HL-60/S4 (cell line): ENCODE results near the gene NDUFA3.

ENCODE experiments used
- in situ Hi-C: fragments of 300-500 bp; cut with MboI; formaldehyde crosslinking; loops from 2 replicates; pipeline ENCODE4 v1.14.3; 2022; ENCODE audit warnings: low sequenced_read_pairs

NDUFA3 gene

DNA sequence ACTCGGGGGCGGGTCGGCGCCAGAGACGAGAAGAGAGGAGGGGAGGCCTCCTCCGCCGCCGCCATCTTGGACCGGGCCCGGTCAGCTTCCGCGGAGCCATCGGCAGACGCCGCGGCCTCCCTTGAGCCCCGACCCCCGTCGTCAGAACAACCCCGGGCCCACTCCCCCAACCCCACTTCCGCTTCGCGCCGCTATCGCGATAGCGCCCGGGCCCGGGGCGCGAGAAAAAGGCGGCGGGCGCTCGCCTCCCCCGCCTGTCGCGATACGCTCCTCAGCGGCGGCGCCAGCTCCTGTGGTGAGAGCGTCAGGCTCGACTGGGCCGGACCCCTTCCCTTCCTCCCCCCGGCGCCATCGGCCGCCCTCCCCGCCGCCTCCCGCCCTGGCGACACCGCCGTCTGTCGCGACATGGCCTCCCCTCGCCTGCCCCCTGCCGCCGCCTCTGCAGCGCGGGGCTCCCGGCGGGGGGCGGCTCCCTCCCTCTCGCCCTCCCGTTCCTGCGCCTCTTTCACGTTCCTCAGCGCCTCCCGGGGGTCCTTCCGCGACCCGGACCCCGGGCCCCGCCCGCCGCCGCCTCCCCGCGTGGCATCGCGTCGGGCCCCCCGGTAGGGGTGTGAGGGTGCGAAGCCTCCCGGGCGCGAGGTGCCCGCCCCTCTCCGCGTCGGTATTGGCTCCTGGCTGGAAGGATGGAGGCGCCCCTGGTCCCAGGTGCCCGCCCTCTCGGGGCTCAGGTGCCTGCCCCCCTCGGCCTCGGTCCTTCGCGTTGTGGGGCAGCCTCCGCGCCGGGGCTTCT lies 35.2 kb downstream of the NDUFA3 start, which contains the start of gene CNOT3:
TSS of gene CNOT3 (plus strand) at position 64 of the 790 bp plus-strand sequence. CDS start 5,217 bp downstream, outside the sequence.
- in situ Hi-C loops, result no loop called here

DNA sequence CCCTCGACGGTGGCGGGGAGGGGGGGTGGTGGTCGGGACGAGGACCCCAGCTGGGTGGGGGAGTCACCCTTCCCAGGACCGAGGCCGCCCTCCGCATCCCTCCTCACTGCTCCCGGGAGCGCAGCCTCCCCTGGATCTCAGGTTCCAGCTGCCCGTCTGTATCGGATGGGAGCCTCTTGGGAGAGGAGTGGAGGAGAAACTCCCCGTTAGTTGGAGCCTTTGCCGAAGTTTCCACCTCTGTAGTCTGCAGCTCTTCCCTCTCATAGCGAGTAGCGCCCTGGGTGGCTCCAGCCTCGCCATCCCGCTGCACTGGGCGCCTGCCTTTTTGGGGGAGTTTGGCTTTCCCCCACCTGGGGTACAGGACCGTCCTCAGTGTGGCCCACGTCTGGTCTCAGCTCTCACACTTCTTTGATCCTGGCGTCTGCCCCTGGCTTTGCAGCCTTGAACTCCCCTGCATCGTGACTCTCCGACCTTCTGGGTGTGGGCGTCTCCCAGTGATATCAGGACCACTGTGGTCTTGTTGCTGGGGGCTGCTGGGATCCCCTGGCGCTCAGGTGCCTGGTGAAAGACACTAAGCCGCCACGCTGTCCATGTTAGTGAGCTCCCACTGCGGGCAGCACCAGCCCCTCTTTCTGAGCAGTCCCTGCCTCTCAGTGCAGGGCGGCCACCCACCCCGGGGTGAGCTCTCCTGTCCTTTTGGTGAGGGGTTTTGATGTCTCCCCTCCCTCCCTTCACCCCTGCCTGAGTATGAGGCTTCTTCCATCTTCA lies 36.0 kb downstream of the NDUFA3 start:
- in situ Hi-C loops, result no loop called here

- in situ Hi-C loops, result no loop called here
These were observed 38.7 kb downstream of the NDUFA3 start for GRCh38 chr19:54141356-54141755.

GRCh38 chr19:54142166-54142780 lies 39.6 kb downstream of the NDUFA3 start:
- in situ Hi-C loops, result no loop called here

GRCh38 chr19:54145541-54146158 lies 43.0 kb downstream of the NDUFA3 start:
- in situ Hi-C loops, result no loop called here

- in situ Hi-C loops, result no loop called here
These were observed 45.0 kb downstream of the NDUFA3 start for GRCh38 chr19:54147676-54148075.

- in situ Hi-C loops, result no loop called here
These were observed 45.5 kb downstream of the NDUFA3 start for GRCh38 chr19:54148158-54148557.

DNA sequence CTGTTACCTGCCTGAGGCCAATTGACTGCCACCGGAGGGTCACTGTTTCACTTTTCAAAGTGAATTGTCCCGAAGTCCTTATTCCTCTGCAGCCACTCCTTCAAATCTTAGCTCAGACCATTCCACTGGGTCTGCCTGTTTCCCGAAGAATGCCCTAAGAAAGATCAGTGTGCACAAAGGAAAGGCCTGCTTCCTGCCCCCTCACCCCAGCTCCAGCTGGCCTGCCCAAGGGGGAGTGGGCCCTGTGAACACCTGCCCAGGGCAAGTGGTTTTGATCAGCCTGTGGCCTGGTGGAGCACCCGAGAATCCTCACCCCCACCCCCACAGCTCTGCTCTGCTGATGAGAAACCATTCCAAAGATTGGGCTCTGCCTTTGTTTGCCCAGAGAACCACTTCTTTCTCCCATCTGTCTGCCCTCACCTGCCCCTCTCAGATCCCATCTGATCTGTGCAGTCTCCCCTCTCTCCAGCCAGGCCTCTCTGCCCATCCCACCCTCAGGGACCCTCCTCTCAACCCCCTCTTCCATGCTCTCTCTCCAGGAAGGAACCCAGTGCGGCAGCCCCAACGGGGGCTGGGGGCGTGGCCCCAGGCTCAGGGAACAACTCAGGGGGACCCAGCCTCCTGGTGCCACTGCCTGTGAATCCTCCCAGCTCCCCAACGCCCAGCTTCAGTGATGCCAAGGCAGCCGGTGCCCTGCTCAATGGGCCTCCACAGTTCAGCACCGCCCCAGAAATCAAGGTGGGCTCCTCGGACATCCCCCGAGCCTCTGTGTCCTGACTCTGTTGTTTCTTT lies 46.6 kb downstream of the NDUFA3 start:
- in situ Hi-C loops, result no loop called here

DNA sequence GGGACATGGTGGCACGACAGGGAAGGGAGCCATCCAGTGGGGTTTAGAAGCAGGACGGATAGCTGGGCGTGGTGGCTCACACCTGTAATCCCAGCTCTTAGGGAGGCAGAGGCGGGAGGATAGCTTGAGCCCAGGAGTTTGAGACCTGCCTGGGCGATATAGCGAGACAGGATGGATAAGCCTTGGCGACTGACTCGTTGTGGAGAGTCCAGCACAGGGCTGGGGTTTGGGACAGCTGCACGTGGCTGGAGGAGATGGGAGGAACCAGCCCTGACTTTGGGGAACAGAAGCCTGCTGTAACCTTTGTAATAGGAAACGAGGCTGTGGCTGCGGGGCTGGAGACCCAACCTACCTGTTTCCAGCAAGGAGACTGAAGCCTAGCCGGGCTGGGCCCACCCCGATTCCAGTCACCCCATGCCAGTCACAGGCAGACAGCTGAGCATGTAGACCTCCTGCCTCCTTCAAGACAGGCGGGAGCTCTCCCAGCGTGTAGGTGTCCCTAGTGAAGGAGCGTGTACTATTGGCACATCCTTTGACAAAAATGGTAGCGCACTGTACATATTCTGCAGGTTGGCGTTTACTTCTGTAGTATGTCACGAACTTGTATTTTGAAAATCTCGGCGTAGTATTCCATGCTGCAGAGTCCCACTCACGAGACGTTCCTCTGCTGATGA lies 48.8 kb downstream of the NDUFA3 start:
- in situ Hi-C loops, result no loop called here

DNA sequence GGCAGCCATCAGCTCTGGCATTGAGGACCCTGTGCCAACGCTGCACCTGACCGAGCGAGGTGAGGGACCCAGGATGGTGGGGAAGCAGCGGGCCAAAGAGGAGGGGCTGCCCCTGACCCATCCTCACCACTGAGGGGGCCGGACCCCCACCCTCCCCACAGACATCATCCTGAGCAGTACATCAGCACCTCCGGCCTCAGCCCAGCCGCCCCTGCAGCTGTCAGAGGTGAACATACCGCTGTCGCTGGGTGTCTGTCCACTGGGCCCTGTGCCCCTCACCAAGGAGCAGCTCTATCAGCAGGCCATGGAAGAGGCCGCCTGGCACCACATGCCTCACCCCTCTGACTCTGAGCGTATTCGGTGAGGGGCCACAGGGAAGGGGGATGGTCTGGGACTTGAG lies 49.6 kb downstream of the NDUFA3 start:
- in situ Hi-C loops, result no loop called here

DNA sequence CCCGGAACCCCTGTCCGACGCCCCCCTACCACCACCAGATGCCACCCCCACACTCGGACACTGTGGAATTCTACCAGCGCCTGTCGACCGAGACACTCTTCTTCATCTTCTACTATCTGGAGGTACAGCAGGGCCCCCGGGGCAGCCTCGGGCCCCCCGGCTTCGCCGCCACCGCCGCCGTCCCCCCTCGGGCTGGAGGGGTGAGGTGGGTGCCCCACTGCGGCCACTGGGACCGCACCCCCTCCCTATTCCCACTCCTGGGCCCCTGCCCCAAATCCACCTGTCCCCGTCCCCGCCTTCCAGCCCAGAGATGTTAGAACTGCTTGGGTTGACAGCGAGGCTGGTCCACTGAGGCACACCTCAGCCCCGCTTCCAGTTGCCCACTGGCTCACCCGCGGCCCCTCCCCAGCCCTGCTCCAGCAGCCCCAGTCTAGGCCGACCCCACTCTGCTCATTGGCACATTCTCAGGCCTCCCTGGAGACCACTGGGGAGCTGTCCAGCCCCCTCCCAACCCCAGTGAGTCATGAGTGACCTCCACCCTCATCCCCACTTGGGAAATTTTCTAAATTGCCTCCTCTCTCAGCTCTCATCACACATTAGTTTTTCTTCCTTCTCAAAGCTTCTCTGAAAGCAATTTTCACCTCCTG lies 50.3 kb downstream of the NDUFA3 start:
- in situ Hi-C loops, result no loop called here

- in situ Hi-C loops, result no loop called here
These were observed 51.2 kb downstream of the NDUFA3 start for GRCh38 chr19:54153731-54154326.

- in situ Hi-C loops, result no loop called here
These were observed 52.1 kb downstream of the NDUFA3 start for GRCh38 chr19:54154603-54155345.

DNA sequence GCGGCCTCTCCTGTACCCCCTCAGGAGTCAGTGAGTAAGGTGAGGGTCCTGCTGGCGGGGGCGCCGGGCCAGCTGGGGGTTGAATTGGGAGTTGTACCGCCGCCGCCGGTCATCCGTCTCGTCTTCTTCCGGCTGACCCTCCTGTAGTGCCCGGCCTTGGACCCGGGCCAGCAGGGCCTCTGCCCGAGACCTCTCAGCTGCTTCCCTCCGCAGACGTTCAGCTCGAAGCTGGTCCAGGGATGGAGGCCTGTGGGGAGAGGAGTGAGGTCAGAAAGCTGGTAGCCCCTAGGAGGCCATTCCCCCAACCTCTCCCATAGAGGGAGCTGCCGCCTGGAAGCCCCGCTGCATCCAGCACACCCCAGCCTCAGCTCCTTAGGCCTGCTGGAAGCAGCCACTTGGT lies 53.0 kb downstream of the NDUFA3 start:
- in situ Hi-C loops, result no loop called here

- in situ Hi-C loops, result no loop called here
These were observed 53.8 kb downstream of the NDUFA3 start for GRCh38 chr19:54156490-54156889.

GRCh38 chr19:54156953-54157352 lies 54.3 kb downstream of the NDUFA3 start:
- in situ Hi-C loops, result no loop called here
